K562 (cell line): Measurements from ENCODE around the gene CDYL. TPM values are rescaled to one million over a fixed set of nuclear protein-coding genes. Genes with fewer than 3 reads are reported as not detected.

Experiments
- HDAC8 ChIP-seq: fragments of 450-650 bp; IDR thresholded peaks from 2 replicates; pipeline ENCODE4 v1.6.1; 2016; ENCODE audit warnings: mild to moderate bottlenecking, missing genetic modification characterization, moderate library complexity, missing compliant biosample characterization
- MIER1 ChIP-seq: fragments of 450-650 bp; IDR thresholded peaks from 2 replicates; pipeline ENCODE4 v1.6.1; 2016; ENCODE audit warnings: antibody characterized with exemption, mild to moderate bottlenecking, low read depth
- MYC ChIP-seq, 2 experiments: fragments of 250-450 bp in 1 of 2; sonication (Bioruptor Pico) in 1 of 2; IDR thresholded peaks; 2 replicates each; pipeline versions ENCODE4 v1.5.1 to v1.6.1; 2012 to 2021; ENCODE audit warnings: low read depth in 2 of 2, borderline replicate concordance in 1 of 2, improper control_type of control experiment in 1 of 2, low read length in 1 of 2, mild to moderate bottlenecking in 1 of 2, moderate library complexity in 1 of 2
- REST ChIP-seq, 2 experiments: fragments of 450-650 bp; formaldehyde crosslinking in 1 of 2; IDR thresholded peaks; 2 replicates each; pipeline versions ENCODE4 v1.4.0 to v1.6.1; 2014 to 2020; ENCODE audit warnings: mild to moderate bottlenecking in 2 of 2, borderline replicate concordance in 1 of 2, low read depth in 1 of 2
- SP2 ChIP-seq: IDR thresholded peaks from 2 replicates; pipeline ENCODE4 v1.6.1; 2011; ENCODE audit warnings: mild to moderate bottlenecking, low read depth, low read length, moderate library complexity; ENCODE audit not compliant: poor library complexity, severe bottlenecking; ENCODE audit errors: extremely low read depth
- polyA plus RNA-seq, 8 experiments: library from polyadenylated mRNA; depleted of rRNA in 4 of 8; stranded (reverse) in 5 of 8; unstranded in 3 of 8; fragments of >200 nt; fragmentation: Nextera tagmentation in 2 of 8; fragmentation: Illumina TruSeq in 1 of 8; extraction: Ambion mirVana in 2 of 8; extraction: Trizol in 1 of 8; gene quantifications; 2 replicates each; pipeline versions ENCODE4 v1.2.1 to v1.2.3, GENCODE V29; 2011 to 2014; ENCODE audit warnings: inconsistent platforms in 1 of 8, missing spikeins in 1 of 8
- total RNA-seq, 7 experiments: library from RNA; depleted of rRNA in 6 of 7; stranded (reverse); fragments of >200 nt in 6 of 7; fragmentation: Illumina TruSeq in 2 of 7; extraction: Trizol in 2 of 7; gene quantifications; 2 replicates each; pipeline versions ENCODE4 v1.2.1 to v1.2.3, GENCODE V29; 2011 to 2021; ENCODE audit warnings: low replicate concordance in 1 of 7

Gene CDYL
- total and polyA plus RNA-seq, 9 of the 15 experiments (the other 6 are each of a cell fraction or from before 2014, with no cell fraction given) = 8.1 to 45.8 (median 40.8) TPM

- peak; percentile 82 for TF ChIP-seq REST (IDR thresholded peaks at IDR 0.05; ENCODE audit: borderline replicate concordance)
- TF ChIP-seq REST (CRISPR knock-in tag; IDR thresholded peaks at IDR 0.05; ENCODE audit: low read depth) = 0 out of 2 replicates have a peak, but pooled peaks have one; percentile 55
- TF ChIP-seq MYC (IDR thresholded peaks at IDR 0.05; ENCODE audit: low read depth, low read length) = peak; percentile 35; the same call in 1 of the 2 replicates
- TF ChIP-seq MYC (CRISPR knock-in tag; IDR thresholded peaks at IDR 0.05; ENCODE audit: borderline replicate concordance, low read depth) = no peak
- no peak for TF ChIP-seq SP2
- no peak for TF ChIP-seq HDAC8
- 0 out of 2 replicates have a peak, but pooled peaks have one; percentile 49 for TF ChIP-seq MIER1
Observed at GRCh38 chr6:4803343-4803744, 27.1 kb downstream of the CDYL start (continued).
